ENCODE data around the gene ABCC11.

- TF ChIP-seq EP300 (IDR thresholded peaks at IDR 0.05) (no peak), POLR2A (IDR thresholded peaks at IDR 0.05) (no peak)
Observed at GRCh38 chr16:48157302-48157701, 90.0 kb downstream of the ABCC11 start.
